ENCODE data around the gene NPNT.

The NPNT gene

DNA sequence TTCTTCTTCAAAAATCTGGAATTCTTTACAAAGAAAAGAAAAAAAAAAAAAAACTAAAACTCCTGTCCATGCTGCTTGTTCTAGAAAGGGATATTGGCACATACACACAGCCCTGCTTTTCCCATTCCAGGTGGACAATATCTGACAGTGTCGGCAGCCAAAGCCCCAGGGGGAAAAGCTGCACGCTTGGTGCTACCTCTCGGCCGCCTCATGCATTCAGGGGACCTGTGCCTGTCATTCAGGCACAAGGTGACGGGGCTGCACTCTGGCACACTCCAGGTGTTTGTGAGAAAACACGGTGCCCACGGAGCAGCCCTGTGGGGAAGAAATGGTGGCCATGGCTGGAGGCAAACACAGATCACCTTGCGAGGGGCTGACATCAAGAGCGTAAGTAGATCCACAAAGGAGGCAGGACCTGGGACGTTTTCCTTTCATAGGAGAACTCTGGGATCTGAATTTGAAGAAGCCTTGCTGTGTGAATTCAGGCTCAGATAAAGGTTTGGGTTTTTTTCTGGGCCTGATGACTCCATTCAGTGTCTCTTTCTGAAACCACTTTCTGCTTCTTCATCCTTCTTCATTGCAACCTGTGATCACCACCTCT is 71.9 kb downstream of the NPNT start:
- no peak for DNase-seq (ENCODE audit: low read depth)

GRCh38 chr4:105969575-105969974 is 74.3 kb downstream of the NPNT start:
- DNase-seq (ENCODE audit: low read depth): no peak
- TF ChIP-seq, protein P1, sequence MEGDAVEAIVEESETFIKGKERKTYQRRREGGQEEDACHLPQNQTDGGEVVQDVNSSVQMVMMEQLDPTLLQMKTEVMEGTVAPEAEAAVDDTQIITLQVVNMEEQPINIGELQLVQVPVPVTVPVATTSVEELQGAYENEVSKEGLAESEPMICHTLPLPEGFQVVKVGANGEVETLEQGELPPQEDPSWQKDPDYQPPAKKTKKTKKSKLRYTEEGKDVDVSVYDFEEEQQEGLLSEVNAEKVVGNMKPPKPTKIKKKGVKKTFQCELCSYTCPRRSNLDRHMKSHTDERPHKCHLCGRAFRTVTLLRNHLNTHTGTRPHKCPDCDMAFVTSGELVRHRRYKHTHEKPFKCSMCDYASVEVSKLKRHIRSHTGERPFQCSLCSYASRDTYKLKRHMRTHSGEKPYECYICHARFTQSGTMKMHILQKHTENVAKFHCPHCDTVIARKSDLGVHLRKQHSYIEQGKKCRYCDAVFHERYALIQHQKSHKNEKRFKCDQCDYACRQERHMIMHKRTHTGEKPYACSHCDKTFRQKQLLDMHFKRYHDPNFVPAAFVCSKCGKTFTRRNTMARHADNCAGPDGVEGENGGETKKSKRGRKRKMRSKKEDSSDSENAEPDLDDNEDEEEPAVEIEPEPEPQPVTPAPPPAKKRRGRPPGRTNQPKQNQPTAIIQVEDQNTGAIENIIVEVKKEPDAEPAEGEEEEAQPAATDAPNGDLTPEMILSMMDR (conservative IDR thresholded peaks at IDR 0.05; ENCODE audit: low read depth, low read length): no peak
- no peak overlapping the region for H3K4me3 ChIP-seq (ENCODE audit: low read length)

More for the DNA sequence above, 71.9 kb downstream of the NPNT start:
- H3K4me3 ChIP-seq (ENCODE audit: low read length): no peak overlapping the region
- TF ChIP-seq, protein P1 (conservative IDR thresholded peaks at IDR 0.05; ENCODE audit: low read depth, low read length): no peak

GRCh38 chr4:105970371-105970770 is 75.1 kb downstream of the NPNT start:
- H3K4me3 ChIP-seq (ENCODE audit: low read length): no peak overlapping the region
- no peak for DNase-seq (ENCODE audit: low read depth)
- TF ChIP-seq, protein P1 (conservative IDR thresholded peaks at IDR 0.05; ENCODE audit: low read depth, low read length): no peak

GRCh38 chr4:105971036-105971435 is 75.8 kb downstream of the NPNT start:
- TF ChIP-seq, protein P1 (conservative IDR thresholded peaks at IDR 0.05; ENCODE audit: low read depth, low read length): no peak

DNA sequence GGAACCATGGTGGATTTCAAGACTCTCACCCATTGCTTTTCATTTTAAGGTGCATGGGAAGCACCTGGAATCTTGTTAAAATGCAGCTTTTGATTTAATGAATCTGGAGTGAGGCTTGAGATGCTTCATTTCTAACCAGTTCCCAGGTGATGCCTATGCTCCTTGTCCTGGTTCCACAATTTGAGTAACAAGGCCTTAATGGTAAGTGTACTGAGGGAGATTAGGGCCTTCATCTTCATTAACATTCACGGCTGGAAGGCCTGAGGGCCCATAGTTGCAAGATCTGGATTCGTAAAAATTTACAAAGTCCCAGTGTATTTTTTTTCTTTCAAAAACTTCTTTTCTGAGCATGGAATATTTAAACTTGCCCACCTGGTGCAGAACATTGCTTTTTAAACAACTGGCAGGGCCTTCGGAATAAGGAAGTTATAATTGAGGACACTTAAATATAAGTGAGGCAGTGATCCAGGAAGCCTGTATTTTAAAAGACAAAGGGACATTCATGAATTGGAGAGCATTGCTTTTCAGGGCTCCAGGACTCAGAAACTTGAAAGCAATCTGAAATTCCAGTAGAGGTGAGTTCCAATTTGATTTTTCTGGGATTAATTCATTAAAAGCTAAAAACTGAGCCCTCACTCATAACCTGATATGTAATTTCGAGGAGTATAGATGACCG is 77.8 kb downstream of the NPNT start:
- TF ChIP-seq, protein P1 (conservative IDR thresholded peaks at IDR 0.05; ENCODE audit: low read depth, low read length): no peak
- no peak overlapping the region for H3K4me3 ChIP-seq (ENCODE audit: low read length)
- DNase-seq (ENCODE audit: low read depth): no peak

More at GRCh38 chr4:105971036-105971435, 75.8 kb downstream of the NPNT start:
- DNase-seq (ENCODE audit: low read depth): no peak
- H3K4me3 ChIP-seq (ENCODE audit: low read length): no peak overlapping the region

GRCh38 chr4:105976915-105977314 is 81.6 kb downstream of the NPNT start:
- TF ChIP-seq, protein P1 (conservative IDR thresholded peaks at IDR 0.05; ENCODE audit: low read depth, low read length): no peak
- H3K4me3 ChIP-seq (ENCODE audit: low read length): no peak overlapping the region
- DNase-seq (ENCODE audit: low read depth): no peak

Measured in retinal pigment epithelial cell (primary cell).